Left ventricle myocardium superior (tissue), 1 donor: ENCODE measurements around the gene IL1A. TPM values are rescaled to one million over a fixed set of nuclear protein-coding genes. Genes with fewer than 3 reads are reported as not detected.

Experiments used
- total RNA-seq: library from RNA; stranded (reverse); fragmentation: NEBNext Ultra II Directional; extraction: Animal tissue kit (Norgen Biotek cat#: 25700); gene quantifications from one replicate; pipeline ENCODE4 v1.2.1, GENCODE V29; 2021
- donor health status: DM: no; HTN: yes; CAD: no; lungs with severe emphysema.

The IL1A gene
- total RNA-seq, 1 donor from 2014 or later, result not detected

Other genes with a start within 250 kb of the IL1A start
- gene POLR1B, start 242.0 kb downstream of the IL1A start, total RNA-seq, result 12.2 TPM
- 24.8 TPM for gene CHCHD5, start 199.9 kb downstream of the IL1A start, total RNA-seq
- gene SLC20A1, start 138.6 kb downstream of the IL1A start, total RNA-seq, result 10.8 TPM
- gene NT5DC4, start 63.5 kb downstream of the IL1A start, total RNA-seq, result not detected
- 0.10 TPM for gene CKAP2L, start 19.9 kb downstream of the IL1A start, total RNA-seq
- 0.37 TPM for gene IL1B, start 52.3 kb upstream of the IL1A start, total RNA-seq
- not detected for gene IL37, start 126.7 kb upstream of the IL1A start, total RNA-seq
- not detected for gene IL36G, start 193.5 kb upstream of the IL1A start, total RNA-seq
- not detected for gene IL36A, start 221.0 kb upstream of the IL1A start, total RNA-seq